IgD-negative memory B cell (primary cell): Measurements from ENCODE around the gene CARMIL1. TPM values are rescaled to one million over a fixed set of nuclear protein-coding genes. Genes with fewer than 3 reads are reported as not detected.

Experiments
- H3K27ac Mint-ChIP-seq, 3 donors: one replicate each; pipeline ENCODE4 v1.8.0; 2020 to 2022; ENCODE audit warnings: mild to moderate bottlenecking in 3 of 3, mixed read lengths in 3 of 3, moderate library complexity in 1 of 3
- H3K27me3 Mint-ChIP-seq: one replicate; pipeline ENCODE4 v1.8.0; 2021; ENCODE audit warnings: mixed read lengths
- H3K36me3 Mint-ChIP-seq: one replicate; pipeline ENCODE4 v1.8.0; 2020; ENCODE audit warnings: mild to moderate bottlenecking, mixed read lengths
- H3K4me1 Mint-ChIP-seq, 3 donors: one replicate each; pipeline ENCODE4 v1.8.0; 2020 to 2022; ENCODE audit warnings: mixed read lengths in 3 of 3, mild to moderate bottlenecking in 1 of 3
- H3K4me3 Mint-ChIP-seq, 4 donors: one replicate each; pipeline ENCODE4 v1.8.0; 2020 to 2022; ENCODE audit warnings: mild to moderate bottlenecking in 4 of 4, mixed read lengths in 4 of 4, moderate library complexity in 3 of 4
- H3K9me3 Mint-ChIP-seq, 3 donors: one replicate each; pipeline ENCODE4 v1.8.0; 2020 to 2021; ENCODE audit warnings: mixed read lengths in 3 of 3, mild to moderate bottlenecking in 1 of 3
- polyA plus RNA-seq: library from polyadenylated mRNA; unstranded; fragments of 300-500 nt; fragmentation: Illumina TruSeq; gene quantifications from one replicate; pipeline ENCODE4 v1.2.3, GENCODE V29; 2021

The CARMIL1 gene
- polyA plus RNA-seq, 1 donor from 2014 or later, result 1.1 TPM

DNA sequence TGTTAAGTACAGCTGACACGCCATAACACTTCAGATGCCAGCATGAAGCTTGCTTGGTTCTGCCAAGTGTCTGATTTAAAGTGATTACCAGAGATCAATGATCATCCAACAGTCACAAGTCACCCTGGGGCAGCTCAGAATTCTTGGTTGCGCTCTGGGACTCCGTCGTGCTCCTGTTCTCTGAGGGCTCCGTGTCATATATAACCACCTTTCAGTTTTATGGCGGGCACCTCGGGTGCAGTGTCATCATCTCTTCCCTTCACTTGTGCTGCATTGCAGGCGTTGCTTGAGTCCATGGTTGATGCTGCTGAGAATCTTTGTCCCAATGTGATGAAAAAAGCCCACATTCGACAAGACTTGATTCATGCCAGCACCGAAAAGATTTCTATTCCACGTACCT is 271.5 kb downstream of the CARMIL1 start:
- Mint-ChIP-seq H3K36me3 (no peaks in the 10 kb centered on the region), H3K4me3 (no peak overlapping the region), H3K9me3 (no peaks in the 10 kb centered on the region), H3K27ac (peak overlapping the region in 1 of 3 donors; percentile 20), H3K4me1 (peaks cover 0 to 6% (median 3%) of the 10 kb centered on the region in 3 donors), H3K27me3 (no peaks in the 10 kb centered on the region)

DNA sequence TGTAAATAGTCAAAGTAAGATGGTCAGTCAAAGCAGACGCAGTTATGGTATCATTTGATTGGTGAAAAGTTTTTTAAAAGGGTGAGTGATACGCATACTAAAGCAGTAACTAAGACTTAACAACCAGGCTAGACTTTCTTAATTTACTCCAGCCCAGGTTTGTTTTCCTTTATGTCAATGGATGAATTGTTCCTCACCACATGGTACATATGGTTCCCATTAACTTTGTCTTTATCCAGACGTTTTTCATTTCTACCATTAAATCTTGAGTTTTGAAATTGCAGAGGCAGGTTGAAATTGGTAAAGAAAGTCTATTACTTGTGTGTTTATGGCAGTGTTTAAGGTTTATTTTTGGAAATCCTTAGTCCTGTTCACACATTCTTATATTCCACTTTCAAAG is 274.3 kb downstream of the CARMIL1 start:
- no peak overlapping the region for H3K4me3 Mint-ChIP-seq
- H3K27ac Mint-ChIP-seq, result no peak overlapping the region
- H3K36me3 Mint-ChIP-seq, result no peaks in the 10 kb centered on the region
- peaks cover 3 to 7% (median 3%) of the 10 kb centered on the region in 3 donors for H3K4me1 Mint-ChIP-seq
- H3K27me3 Mint-ChIP-seq, result peaks cover 1% of the 10 kb centered on the region
- no peaks in the 10 kb centered on the region for H3K9me3 Mint-ChIP-seq

- H3K9me3 Mint-ChIP-seq, result no peaks in the 10 kb centered on the region
- no peak overlapping the region for H3K27ac Mint-ChIP-seq
- no peaks in the 10 kb centered on the region for H3K36me3 Mint-ChIP-seq
- no peak overlapping the region for H3K4me3 Mint-ChIP-seq
- peaks cover 3 to 7% (median 3%) of the 10 kb centered on the region in 3 donors for H3K4me1 Mint-ChIP-seq
- H3K27me3 Mint-ChIP-seq, result peaks cover 1% of the 10 kb centered on the region
Observed at GRCh38 chr6:25555188-25555587, 276.0 kb downstream of the CARMIL1 start.

DNA sequence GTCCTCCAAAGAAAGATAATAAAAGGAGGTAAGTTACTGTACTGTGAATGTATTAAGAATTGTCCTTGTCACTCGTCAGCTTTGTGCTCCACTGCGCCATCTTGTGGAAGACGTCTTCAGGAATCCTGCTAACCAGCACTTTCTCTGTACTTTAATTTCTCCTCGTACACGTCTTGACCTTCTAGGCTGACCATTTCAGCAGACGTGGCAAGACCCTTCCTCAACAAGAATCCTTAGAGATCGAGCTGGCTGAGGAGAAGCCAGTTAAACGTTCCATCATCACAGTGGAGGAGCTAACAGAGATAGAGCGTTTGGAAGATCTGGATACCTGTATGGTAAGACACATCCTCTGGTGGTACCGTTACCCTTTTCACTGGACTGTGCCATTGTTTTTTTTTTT is 277.3 kb downstream of the CARMIL1 start:
- H3K27ac Mint-ChIP-seq, result no peak overlapping the region
- H3K4me1 Mint-ChIP-seq, result peaks cover 3 to 7% (median 3%) of the 10 kb centered on the region in 3 donors
- no peaks in the 10 kb centered on the region for H3K36me3 Mint-ChIP-seq
- H3K4me3 Mint-ChIP-seq, result no peak overlapping the region
- H3K9me3 Mint-ChIP-seq, result no peaks in the 10 kb centered on the region
- peaks cover 1% of the 10 kb centered on the region for H3K27me3 Mint-ChIP-seq

DNA sequence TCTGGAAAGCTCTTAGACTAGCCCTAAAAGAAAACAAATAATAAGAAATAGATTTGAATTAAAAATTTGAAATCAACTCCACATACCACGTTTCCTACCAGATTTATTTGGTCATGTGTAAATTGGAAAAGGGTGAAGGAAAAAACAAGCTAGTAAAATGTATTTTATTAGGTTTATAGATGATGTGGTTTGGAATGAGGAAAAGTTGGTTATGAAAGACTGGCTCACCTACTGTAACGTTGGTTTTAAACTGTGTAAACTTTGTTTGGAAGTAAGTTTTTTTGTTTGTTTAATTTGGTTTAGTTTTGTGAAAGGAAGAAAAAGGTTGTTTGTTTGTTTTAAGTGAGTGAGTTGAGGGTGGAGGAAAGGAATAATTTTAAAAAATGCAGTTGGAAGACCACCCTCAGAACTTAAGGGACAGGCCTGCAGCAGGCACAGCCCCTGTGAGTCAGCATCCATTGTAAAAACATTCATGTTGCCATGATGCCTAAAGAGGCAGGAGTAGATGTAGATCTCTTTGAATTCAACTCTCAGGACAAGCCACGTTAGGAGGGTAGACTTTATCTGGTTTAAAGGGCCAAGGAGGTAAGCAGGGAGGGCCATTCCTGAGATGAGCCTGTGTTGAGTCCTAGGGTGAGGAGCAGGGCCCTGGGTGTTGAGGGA is 279.1 kb downstream of the CARMIL1 start:
- Mint-ChIP-seq H3K27me3 (peaks cover 1% of the 10 kb centered on the region), H3K4me1 (peaks cover 0 to 3% (median 2%) of the 10 kb centered on the region in 3 donors), H3K27ac (no peak overlapping the region), H3K36me3 (no peaks in the 10 kb centered on the region), H3K9me3 (no peaks in the 10 kb centered on the region), H3K4me3 (no peak overlapping the region)

DNA sequence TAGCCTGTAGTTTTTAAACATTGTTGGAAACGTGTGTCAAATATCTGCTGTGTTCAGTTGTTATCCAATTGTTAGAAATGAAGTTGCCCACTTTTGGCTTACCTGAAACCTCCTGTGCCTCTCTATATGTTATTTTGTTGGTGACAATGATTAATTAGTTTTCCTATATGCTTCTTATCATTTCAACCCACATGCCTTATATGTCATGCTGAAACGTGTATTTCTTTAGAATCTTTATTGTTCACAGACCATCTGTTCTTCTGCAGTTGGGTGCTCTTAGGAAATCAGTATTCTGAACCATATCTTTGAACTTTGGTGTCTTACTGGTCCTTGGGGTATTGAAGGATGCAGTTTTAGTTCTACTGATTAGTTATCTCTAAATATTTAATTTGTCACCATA is 281.7 kb downstream of the CARMIL1 start:
- Mint-ChIP-seq H3K4me1 (peaks cover 0 to 3% (median 2%) of the 10 kb centered on the region in 3 donors), H3K27ac (no peak overlapping the region), H3K9me3 (no peaks in the 10 kb centered on the region), H3K36me3 (no peaks in the 10 kb centered on the region), H3K4me3 (no peak overlapping the region), H3K27me3 (peaks cover 1% of the 10 kb centered on the region)

- Mint-ChIP-seq H3K4me3 (no peak overlapping the region), H3K4me1 (no peaks in the 10 kb centered on the region), H3K27me3 (peaks cover 1% of the 10 kb centered on the region), H3K9me3 (no peaks in the 10 kb centered on the region), H3K36me3 (no peaks in the 10 kb centered on the region), H3K27ac (no peak overlapping the region)
Observed at GRCh38 chr6:25564943-25565342, 285.8 kb downstream of the CARMIL1 start.

GRCh38 chr6:25570578-25570977 is 291.4 kb downstream of the CARMIL1 start:
- no peaks in the 10 kb centered on the region for H3K4me1 Mint-ChIP-seq
- H3K36me3 Mint-ChIP-seq, result peaks cover 2% of the 10 kb centered on the region
- peaks cover 1% of the 10 kb centered on the region for H3K27me3 Mint-ChIP-seq
- no peak overlapping the region for H3K4me3 Mint-ChIP-seq
- no peak overlapping the region for H3K27ac Mint-ChIP-seq
- no peaks in the 10 kb centered on the region for H3K9me3 Mint-ChIP-seq

DNA sequence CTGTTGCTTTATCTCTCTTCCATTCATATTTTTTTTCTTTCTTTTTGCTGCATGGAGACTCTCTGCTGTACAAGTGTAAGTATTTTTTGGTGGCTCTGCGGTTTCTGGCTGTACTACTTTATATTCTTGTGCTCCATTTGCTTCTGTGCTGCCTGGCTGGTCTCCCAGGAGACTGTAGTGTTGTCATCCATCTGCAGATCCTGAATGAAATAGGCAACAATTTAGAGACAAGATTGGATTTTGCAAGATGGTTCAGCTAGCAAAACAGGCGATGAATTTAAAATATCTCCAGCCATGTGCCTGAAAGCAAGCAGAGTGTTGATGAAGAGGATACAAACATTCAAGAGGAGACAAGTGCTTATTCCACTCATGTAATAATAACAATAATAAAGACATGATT is 297.7 kb downstream of the CARMIL1 start:
- Mint-ChIP-seq H3K4me1 (peaks cover 5 to 7% (median 6%) of the 10 kb centered on the region in 3 donors), H3K9me3 (no peaks in the 10 kb centered on the region), H3K27me3 (no peaks in the 10 kb centered on the region), H3K4me3 (peak overlapping the region in 1 of 4 donors; percentile 10), H3K36me3 (peaks cover 2% of the 10 kb centered on the region), H3K27ac (no peak overlapping the region)

DNA sequence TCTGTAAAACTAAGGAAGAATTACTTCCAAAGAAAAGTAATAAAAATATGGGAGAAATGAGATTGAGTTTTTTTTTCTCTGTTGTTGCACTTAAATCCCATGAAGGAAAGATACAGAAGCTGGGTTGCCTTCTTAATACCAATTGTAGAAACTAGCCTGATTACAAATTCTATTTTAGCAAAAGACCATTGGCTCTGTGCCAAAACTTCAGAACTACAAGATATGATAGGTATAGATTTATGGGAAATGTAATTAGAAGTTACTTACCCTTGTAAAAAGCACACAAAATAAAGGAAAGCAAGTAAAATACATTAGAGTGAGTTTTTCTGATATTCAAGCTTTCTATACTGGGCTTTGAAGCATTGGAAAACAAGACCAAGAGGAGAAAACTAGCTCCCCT is 299.4 kb downstream of the CARMIL1 start:
- Mint-ChIP-seq H3K27me3 (no peaks in the 10 kb centered on the region), H3K36me3 (peaks cover 2% of the 10 kb centered on the region), H3K4me3 (no peak overlapping the region), H3K9me3 (no peaks in the 10 kb centered on the region), H3K4me1 (peaks cover 5 to 7% (median 6%) of the 10 kb centered on the region in 3 donors), H3K27ac (no peak overlapping the region)

DNA sequence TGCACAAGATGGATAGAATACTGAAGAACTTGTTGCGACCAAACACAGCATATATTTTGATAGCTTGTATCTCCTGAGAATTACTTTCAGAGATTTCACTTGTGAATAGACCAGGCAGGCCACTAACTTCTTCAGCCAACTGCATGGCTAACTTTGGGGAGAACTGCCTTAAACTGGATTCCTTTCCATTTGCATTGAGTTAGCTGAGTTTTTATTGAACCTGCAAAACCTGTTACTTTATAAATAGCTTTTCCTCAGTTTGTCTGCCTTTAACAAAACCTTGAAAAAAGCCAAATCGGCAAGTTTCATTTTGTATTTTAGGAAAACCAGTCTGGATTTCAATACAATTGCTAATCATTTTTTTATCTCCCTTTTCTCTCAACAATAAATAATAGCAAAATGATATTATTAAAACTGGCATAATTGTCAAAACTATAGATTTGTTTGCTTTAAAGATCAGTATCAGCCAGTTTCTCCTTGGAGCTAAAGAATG is 300.3 kb downstream of the CARMIL1 start:
- H3K4me1 Mint-ChIP-seq, result peaks cover 5 to 7% (median 6%) of the 10 kb centered on the region in 3 donors
- no peaks in the 10 kb centered on the region for H3K27me3 Mint-ChIP-seq
- no peak overlapping the region for H3K4me3 Mint-ChIP-seq
- H3K36me3 Mint-ChIP-seq, result no peaks in the 10 kb centered on the region
- no peak overlapping the region for H3K27ac Mint-ChIP-seq
- H3K9me3 Mint-ChIP-seq, result no peaks in the 10 kb centered on the region

DNA sequence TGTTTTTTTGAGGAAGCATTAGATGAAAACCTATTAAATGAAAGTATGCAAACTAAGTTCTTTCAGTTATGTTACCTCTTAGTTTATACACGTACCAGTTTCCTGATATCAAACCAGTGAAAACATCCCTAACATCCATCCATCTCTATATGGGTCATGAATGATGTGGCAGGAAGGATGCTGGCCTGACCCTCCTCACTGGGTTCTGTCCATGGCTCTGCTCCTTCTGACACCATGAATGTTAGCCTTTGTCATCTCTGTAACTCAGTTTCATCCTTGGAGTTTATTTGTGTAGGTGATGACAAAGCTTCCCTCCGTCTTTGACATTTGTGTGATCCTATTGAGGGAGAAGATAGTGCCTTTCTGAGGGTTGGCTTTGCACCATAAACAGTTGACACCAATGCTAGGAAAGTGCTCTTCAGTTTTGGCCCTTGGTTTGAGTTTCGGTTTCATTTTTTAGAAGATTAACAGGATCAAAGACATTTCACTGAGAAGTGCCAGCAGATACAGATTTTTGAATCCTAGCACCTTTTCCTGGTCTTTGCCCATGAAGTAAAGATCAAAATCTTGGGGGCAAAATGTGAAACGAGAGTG is 300.8 kb downstream of the CARMIL1 start:
- H3K9me3 Mint-ChIP-seq, result no peaks in the 10 kb centered on the region
- H3K4me3 Mint-ChIP-seq, result no peak overlapping the region
- H3K4me1 Mint-ChIP-seq, result peaks cover 5 to 7% (median 6%) of the 10 kb centered on the region in 3 donors
- H3K27ac Mint-ChIP-seq, result no peak overlapping the region
- H3K36me3 Mint-ChIP-seq, result no peaks in the 10 kb centered on the region
- no peaks in the 10 kb centered on the region for H3K27me3 Mint-ChIP-seq

DNA sequence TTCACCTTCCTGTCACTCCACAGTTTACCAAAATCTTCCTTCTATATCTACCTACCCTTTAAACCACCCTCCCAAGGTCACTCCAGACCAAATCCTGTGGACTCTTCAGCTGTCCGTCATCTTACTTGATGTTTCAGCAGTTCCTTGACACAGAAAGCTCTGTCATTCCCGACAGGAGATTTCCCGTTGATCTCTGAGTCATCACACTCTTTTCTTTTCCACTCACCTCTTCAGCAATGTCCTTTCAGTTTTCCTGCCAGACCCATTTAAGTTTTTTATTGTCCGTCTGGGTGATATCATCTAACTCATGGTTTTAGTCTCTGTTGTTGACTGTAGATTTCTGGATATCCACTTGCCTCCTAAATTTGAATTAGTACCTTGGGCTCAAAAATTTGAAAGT is 302.9 kb downstream of the CARMIL1 start:
- no peaks in the 10 kb centered on the region for H3K36me3 Mint-ChIP-seq
- no peaks in the 10 kb centered on the region for H3K9me3 Mint-ChIP-seq
- H3K27ac Mint-ChIP-seq, result no peak overlapping the region
- no peak overlapping the region for H3K4me3 Mint-ChIP-seq
- peaks cover 5 to 7% (median 6%) of the 10 kb centered on the region in 3 donors for H3K4me1 Mint-ChIP-seq
- no peaks in the 10 kb centered on the region for H3K27me3 Mint-ChIP-seq

DNA sequence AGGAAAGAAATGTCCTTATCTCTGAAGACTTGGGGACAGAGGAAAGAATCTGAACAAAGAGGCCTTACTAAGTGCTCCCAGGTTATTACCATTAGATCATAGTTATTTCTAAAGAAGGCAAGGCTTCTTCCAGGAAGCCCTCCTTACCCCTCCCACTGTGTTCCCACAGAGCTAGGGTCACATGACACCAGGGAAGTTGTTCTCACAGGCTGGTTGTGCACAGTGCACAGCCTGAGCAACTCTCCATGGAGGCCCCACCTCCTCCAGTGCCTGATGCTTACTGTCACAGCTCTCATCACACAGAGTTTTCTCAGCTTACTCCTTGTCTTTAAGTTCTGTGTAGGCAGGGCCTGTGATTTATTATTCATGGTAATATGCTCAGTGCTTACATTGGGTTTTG is 303.9 kb downstream of the CARMIL1 start:
- H3K27me3 Mint-ChIP-seq, result no peaks in the 10 kb centered on the region
- peaks cover 5 to 7% (median 6%) of the 10 kb centered on the region in 3 donors for H3K4me1 Mint-ChIP-seq
- H3K9me3 Mint-ChIP-seq, result no peaks in the 10 kb centered on the region
- no peak overlapping the region for H3K4me3 Mint-ChIP-seq
- no peak overlapping the region for H3K27ac Mint-ChIP-seq
- H3K36me3 Mint-ChIP-seq, result no peaks in the 10 kb centered on the region

GRCh38 chr6:25583906-25584305 is 304.7 kb downstream of the CARMIL1 start:
- H3K36me3 Mint-ChIP-seq, result no peaks in the 10 kb centered on the region
- H3K4me3 Mint-ChIP-seq, result no peak overlapping the region
- peaks cover 5 to 7% (median 6%) of the 10 kb centered on the region in 3 donors for H3K4me1 Mint-ChIP-seq
- H3K27me3 Mint-ChIP-seq, result no peaks in the 10 kb centered on the region
- H3K27ac Mint-ChIP-seq, result no peak overlapping the region
- no peaks in the 10 kb centered on the region for H3K9me3 Mint-ChIP-seq

GRCh38 chr6:25585225-25585624 is 306.1 kb downstream of the CARMIL1 start:
- Mint-ChIP-seq H3K36me3 (no peaks in the 10 kb centered on the region), H3K27me3 (no peaks in the 10 kb centered on the region), H3K9me3 (no peaks in the 10 kb centered on the region), H3K27ac (no peak overlapping the region), H3K4me1 (peaks cover 1 to 2% (median 1%) of the 10 kb centered on the region in 3 donors), H3K4me3 (no peak overlapping the region)
